ENCODE measurements around the gene ACOT11. TPM values are rescaled to one million over a fixed set of nuclear protein-coding genes. Genes with fewer than 3 reads are reported as not detected.

ACOT11 gene
- total RNA-seq, 1 experiment from 2014 or later, result not detected

GRCh38 chr1:54652168-54652567, 104.1 kb downstream of the ACOT11 start:
- no peaks in the 10 kb centered on the region for H4K20me1 ChIP-seq (ENCODE audit: insufficient read depth, low read depth, low read length)
- no peak overlapping the region for H3K4me3 ChIP-seq (ENCODE audit: low read length)
- H2AFZ ChIP-seq (ENCODE audit: low read length), result no peak overlapping the region
- DNase-seq, result no peak
- H3K27me3 ChIP-seq (ENCODE audit: low read length), result no peaks in the 10 kb centered on the region
- no peaks in the 10 kb centered on the region for H3K9me3 ChIP-seq (ENCODE audit: low read length)
- no peak overlapping the region for H3K27ac ChIP-seq (ENCODE audit: low read length)
- no peak overlapping the region for H3K4me2 ChIP-seq (ENCODE audit: low read depth, low read length, poor library complexity, severe bottlenecking)
- no peak overlapping the region for H3K9ac ChIP-seq (ENCODE audit: low read length)
- no peaks in the 10 kb centered on the region for H3K79me2 ChIP-seq (ENCODE audit: low read length)
- no peaks in the 10 kb centered on the region for H3K9me2 ChIP-seq (replicated peaks; ENCODE audit: insufficient read depth, low read length)
- no peaks in the 10 kb centered on the region for H3K4me1 ChIP-seq (ENCODE audit: low read length)
- no peaks in the 10 kb centered on the region for H3K36me3 ChIP-seq (ENCODE audit: insufficient read depth, low read length)

- Histone ChIP-seq H3K27me3 (ENCODE audit: low read length) (no peaks in the 10 kb centered on the region), H3K27ac (ENCODE audit: low read length) (no peak overlapping the region), H3K4me2 (ENCODE audit: low read depth, low read length, poor library complexity, severe bottlenecking) (no peak overlapping the region), H3K9me3 (ENCODE audit: low read length) (no peaks in the 10 kb centered on the region), H3K36me3 (ENCODE audit: insufficient read depth, low read length) (no peaks in the 10 kb centered on the region), H3K4me3 (ENCODE audit: low read length) (no peak overlapping the region), H2AFZ (ENCODE audit: low read length) (no peak overlapping the region), H3K9ac (ENCODE audit: low read length) (no peak overlapping the region), H3K4me1 (ENCODE audit: low read length) (no peaks in the 10 kb centered on the region), H3K9me2 (replicated peaks; ENCODE audit: insufficient read depth, low read length) (no peaks in the 10 kb centered on the region), H4K20me1 (ENCODE audit: insufficient read depth, low read depth, low read length) (no peaks in the 10 kb centered on the region), H3K79me2 (ENCODE audit: low read length) (no peaks in the 10 kb centered on the region)
- DNase-seq, result no peak
Measured at GRCh38 chr1:54653036-54653435, 105.0 kb downstream of the ACOT11 start.

- H3K4me2 ChIP-seq (ENCODE audit: low read depth, low read length, poor library complexity, severe bottlenecking), result no peak overlapping the region
- H3K9me3 ChIP-seq (ENCODE audit: low read length), result no peaks in the 10 kb centered on the region
- no peaks in the 10 kb centered on the region for H4K20me1 ChIP-seq (ENCODE audit: insufficient read depth, low read depth, low read length)
- no peaks in the 10 kb centered on the region for H3K36me3 ChIP-seq (ENCODE audit: insufficient read depth, low read length)
- no peak overlapping the region for H3K9ac ChIP-seq (ENCODE audit: low read length)
- no peak overlapping the region for H3K4me3 ChIP-seq (ENCODE audit: low read length)
- H3K27me3 ChIP-seq (ENCODE audit: low read length), result no peaks in the 10 kb centered on the region
- H3K9me2 ChIP-seq (replicated peaks; ENCODE audit: insufficient read depth, low read length), result no peaks in the 10 kb centered on the region
- H3K79me2 ChIP-seq (ENCODE audit: low read length), result no peaks in the 10 kb centered on the region
- H2AFZ ChIP-seq (ENCODE audit: low read length), result no peak overlapping the region
- no peaks in the 10 kb centered on the region for H3K4me1 ChIP-seq (ENCODE audit: low read length)
- DNase-seq, result no peak
- H3K27ac ChIP-seq (ENCODE audit: low read length), result no peak overlapping the region
Measured at GRCh38 chr1:54658164-54658913, 110.3 kb downstream of the ACOT11 start.

Small RNA genes lying within 50 kb of the gene (small RNA-seq; reads per million reads assigned to genes)
- not detected for gene AC099796.2

Other genes starting within 250 kb of the ACOT11 start
- gene SSBP3, start 141.8 kb upstream of the ACOT11 start, total RNA-seq (2014; rRNA removed; shearing (Covaris generic); ENCODE audit: low replicate concordance), result 2.4 and 4.7 TPM in 2 replicates
- gene FAM151A, start 75.3 kb downstream of the ACOT11 start, total RNA-seq (2014; rRNA removed; shearing (Covaris generic); ENCODE audit: low replicate concordance), result not detected in 2 replicates
- gene MROH7, start 93.6 kb downstream of the ACOT11 start, total RNA-seq (2014; rRNA removed; shearing (Covaris generic); ENCODE audit: low replicate concordance), result not detected in 2 replicates
- 17.4 and 26.5 TPM in 2 replicates for gene TTC4, start 167.6 kb downstream of the ACOT11 start, total RNA-seq (2014; rRNA removed; shearing (Covaris generic); ENCODE audit: low replicate concordance)
- 8.2 and 9.0 TPM in 2 replicates for gene PARS2, start 216.3 kb downstream of the ACOT11 start, total RNA-seq (2014; rRNA removed; shearing (Covaris generic); ENCODE audit: low replicate concordance)

Measured in Karpas-422 (cell line).